Effector memory CD4-positive, alpha-beta T cell (primary cell): Measurements from ENCODE around the gene DNM1.

ENCODE experiments used
- DNase-seq, 3 donors: peaks; one replicate each; pipeline ENCODE4 v3.0.0-alpha.2; 2020
- H3K27ac ChIP-seq: 2 replicates; pipeline ENCODE4 v1.7.0; 2013; ENCODE audit warnings: mild to moderate bottlenecking, low read length, moderate library complexity; ENCODE audit not compliant: insufficient read depth, poor library complexity, severe bottlenecking
- H3K27me3 ChIP-seq: replicated peaks from 2 replicates; pipeline ENCODE4 v1.7.0; 2013; ENCODE audit warnings: mild to moderate bottlenecking, low read length; ENCODE audit not compliant: insufficient read depth, control insufficient read depth, poor library complexity, severe bottlenecking
- H3K36me3 ChIP-seq: 2 replicates; pipeline ENCODE4 v1.7.0; 2013; ENCODE audit warnings: mild to moderate bottlenecking, low read length, moderate library complexity; ENCODE audit not compliant: control insufficient read depth, insufficient read depth
- H3K4me1 ChIP-seq: 2 replicates; pipeline ENCODE4 v1.7.0; 2013; ENCODE audit warnings: low read length, mild to moderate bottlenecking; ENCODE audit not compliant: control insufficient read depth, insufficient read depth, poor library complexity, severe bottlenecking
- H3K4me3 ChIP-seq: 2 replicates; pipeline ENCODE4 v1.7.0; 2013; ENCODE audit warnings: low read length, low read depth, mild to moderate bottlenecking; ENCODE audit not compliant: insufficient read depth, poor library complexity, severe bottlenecking
- H3K9me3 ChIP-seq: 2 replicates; pipeline ENCODE4 v1.7.0; 2013; ENCODE audit warnings: mild to moderate bottlenecking, low read length, moderate library complexity; ENCODE audit not compliant: control insufficient read depth

Gene DNM1

DNA sequence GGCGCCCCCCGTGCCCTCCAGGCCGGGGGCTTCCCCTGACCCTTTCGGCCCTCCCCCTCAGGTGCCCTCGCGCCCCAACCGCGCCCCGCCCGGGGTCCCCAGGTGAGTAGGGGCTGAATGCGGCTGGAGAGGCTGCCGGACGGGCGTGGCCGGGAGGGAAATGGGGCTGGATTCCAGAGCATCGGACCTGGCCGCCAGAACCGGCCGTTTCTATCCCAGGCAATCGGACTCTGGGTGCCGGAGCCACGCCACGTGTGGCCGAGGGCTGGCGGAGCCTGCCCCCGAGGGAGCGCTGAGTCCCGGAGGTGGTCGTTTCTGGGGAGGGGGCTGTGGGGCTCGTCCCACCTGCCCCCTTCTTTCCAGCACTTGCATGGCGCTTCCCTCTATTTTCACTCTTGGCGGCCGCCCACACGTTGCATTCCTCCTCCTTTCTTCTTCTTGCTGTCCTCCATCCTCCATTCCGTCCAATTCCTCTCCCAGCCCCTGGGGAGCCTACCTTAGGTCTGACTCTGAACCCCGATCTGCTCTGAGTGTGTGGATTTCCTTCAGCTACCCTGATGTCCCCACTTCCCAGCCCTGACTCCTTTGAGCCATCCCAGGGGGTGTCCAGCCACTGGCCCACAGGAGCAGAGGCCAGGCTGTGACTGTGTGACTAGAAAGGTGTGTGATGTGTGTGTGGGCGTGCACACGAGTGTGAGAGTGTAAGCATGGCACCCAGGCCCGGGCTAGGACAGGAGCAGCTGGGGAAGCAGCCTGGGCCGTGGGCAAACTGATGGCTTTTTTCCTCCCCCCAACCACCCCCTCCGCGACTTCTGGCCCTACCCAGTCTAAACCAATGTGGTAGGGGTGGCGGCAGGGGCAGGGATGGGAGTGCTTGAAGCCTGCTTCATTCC lies 47.9 kb downstream of the DNM1 start:
- Histone ChIP-seq H3K27ac (no peak overlapping the region), H3K4me1 (peaks cover 14% of the 10 kb centered on the region), H3K4me3 (peak overlapping the region; percentile 59), H3K9me3 (no peaks in the 10 kb centered on the region), H3K27me3 (no peaks in the 10 kb centered on the region), H3K36me3 (no peaks in the 10 kb centered on the region)
- DNase-seq, result peak in 1 of 3 donors; percentile 6

DNA sequence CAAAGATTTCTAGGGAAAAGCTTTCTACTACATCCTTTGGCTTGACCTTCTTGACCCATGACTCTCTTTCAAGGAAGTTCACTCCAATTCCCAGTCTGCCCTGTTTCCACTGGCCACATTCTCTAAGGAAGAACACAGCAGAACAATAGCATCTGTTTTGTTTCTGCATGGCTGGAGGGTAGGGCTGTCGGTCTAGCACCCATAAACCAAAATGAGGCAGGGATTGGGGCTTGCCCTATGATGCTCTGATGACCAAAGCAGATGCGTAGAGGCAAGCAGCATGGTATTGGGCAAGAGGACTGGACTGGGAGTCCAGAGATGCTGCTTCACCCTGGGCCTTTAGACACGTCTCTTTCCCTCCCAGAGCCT lies 48.5 kb downstream of the DNM1 start:
- Histone ChIP-seq H3K4me3 (no peak overlapping the region), H3K4me1 (peaks cover 14% of the 10 kb centered on the region), H3K27me3 (no peaks in the 10 kb centered on the region), H3K27ac (no peak overlapping the region), H3K9me3 (no peaks in the 10 kb centered on the region), H3K36me3 (no peaks in the 10 kb centered on the region)
- DNase-seq, result no peak

DNA sequence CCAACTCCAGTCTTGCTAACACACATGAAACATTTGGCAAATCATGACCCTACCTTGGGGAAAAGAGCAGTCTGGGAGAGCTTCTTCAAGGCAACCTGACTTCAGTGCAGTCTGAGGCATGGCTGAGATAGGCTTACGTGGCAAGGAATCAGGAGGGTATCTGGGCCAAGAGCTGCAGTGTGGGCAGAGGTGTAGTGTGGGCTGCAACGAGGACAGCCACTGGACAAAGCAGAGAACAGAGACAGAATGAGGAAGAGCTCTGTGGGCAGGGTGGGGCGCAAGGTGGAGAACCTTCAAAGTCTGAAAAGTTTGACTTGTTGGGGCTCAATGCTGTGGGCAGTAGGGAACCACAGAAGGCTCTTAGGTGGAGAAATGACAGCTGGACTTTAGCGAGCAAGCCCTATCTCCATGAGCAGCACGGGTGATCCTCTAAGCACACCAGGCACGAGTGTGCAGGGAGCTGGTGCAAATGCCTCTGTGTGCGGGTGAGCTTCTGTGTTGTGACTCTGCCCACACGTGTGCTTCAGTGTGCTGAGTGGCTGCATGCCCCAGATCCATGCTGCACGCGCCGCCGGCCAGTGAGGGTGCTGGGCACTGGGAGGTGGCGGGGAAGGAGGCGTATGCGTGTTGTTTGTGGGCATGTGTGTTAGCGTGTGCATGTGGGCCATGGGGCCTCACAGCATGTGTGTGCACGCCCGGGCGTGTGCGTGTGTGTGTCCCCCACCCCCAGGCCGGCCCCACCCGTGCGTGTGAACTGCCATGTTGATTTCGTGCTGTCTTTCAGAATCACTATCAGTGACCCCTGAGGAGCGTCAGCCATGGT lies 49.3 kb downstream of the DNM1 start:
- H3K36me3 ChIP-seq, result no peaks in the 10 kb centered on the region
- no peak for DNase-seq
- no peak overlapping the region for H3K4me3 ChIP-seq
- H3K27ac ChIP-seq, result no peak overlapping the region
- peaks cover 14% of the 10 kb centered on the region for H3K4me1 ChIP-seq
- H3K9me3 ChIP-seq, result no peaks in the 10 kb centered on the region
- no peaks in the 10 kb centered on the region for H3K27me3 ChIP-seq

DNA sequence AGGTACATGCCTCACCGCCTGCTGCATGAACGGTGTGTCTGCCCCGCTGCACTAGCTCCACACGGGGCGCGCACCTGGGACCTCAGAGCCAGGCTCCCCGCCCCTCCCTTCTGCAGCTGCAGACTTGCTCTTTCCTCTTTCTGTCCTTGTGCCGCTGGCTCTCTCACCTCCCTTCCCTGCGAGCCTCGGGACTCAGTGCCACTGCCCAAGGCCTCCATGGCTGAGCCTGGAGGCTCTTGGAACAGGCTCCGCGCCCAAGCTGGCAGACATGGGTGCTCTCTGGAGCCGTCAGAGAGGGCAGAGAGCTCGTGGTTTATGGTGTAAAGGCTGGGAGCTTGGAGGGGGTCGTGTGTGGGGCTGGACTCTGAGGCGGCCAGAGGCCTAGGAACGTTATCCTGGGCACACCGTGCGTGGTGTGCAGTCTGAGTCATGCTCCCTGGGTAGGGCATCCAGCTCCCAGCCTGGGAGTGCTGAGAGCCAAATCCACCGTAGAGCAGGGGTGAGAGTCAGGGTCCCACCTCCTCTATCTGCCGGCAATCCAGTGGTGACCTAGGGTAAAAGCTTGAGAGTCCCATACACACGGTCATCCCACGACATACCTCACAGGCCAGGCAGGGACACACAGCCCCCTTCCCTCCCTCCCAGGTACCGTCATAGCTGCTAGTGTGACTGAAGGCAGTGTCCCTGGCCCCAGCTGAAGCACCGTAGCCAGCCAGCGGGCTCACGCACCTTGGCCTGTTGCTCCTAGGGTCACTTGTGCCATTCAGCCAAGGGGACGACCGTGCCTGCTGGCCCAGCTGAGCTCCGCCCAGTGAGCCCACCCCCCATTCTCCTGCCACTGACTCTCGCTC lies 50.2 kb downstream of the DNM1 start:
- no peak for DNase-seq
- H3K27ac ChIP-seq, result no peak overlapping the region
- H3K4me3 ChIP-seq, result no peak overlapping the region
- peaks cover 4% of the 10 kb centered on the region for H3K36me3 ChIP-seq
- peaks cover 14% of the 10 kb centered on the region for H3K4me1 ChIP-seq
- H3K27me3 ChIP-seq, result no peaks in the 10 kb centered on the region
- no peaks in the 10 kb centered on the region for H3K9me3 ChIP-seq

DNA sequence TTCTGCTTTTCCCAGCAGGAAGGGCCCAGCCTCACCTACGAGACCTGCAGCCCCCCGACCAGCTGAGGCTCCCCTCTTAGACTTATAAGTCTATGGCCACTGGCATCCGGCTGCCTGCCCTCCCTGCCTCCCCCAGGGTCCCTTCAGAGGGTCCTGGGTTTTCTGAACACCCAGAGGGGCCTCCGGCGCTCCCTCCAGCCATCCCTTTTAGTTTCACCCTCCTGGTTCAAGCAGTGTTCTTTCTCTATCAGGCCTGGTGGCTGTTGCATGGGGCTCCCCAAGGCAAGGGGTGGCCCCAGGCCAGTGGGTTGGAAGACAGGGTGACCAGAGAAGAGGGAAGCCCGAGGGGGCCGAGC lies 50.8 kb downstream of the DNM1 start:
- no peak overlapping the region for H3K4me3 ChIP-seq
- H3K27ac ChIP-seq, result no peak overlapping the region
- no peaks in the 10 kb centered on the region for H3K27me3 ChIP-seq
- peaks cover 10% of the 10 kb centered on the region for H3K36me3 ChIP-seq
- H3K4me1 ChIP-seq, result peaks cover 14% of the 10 kb centered on the region
- no peak for DNase-seq
- H3K9me3 ChIP-seq, result no peaks in the 10 kb centered on the region

DNA sequence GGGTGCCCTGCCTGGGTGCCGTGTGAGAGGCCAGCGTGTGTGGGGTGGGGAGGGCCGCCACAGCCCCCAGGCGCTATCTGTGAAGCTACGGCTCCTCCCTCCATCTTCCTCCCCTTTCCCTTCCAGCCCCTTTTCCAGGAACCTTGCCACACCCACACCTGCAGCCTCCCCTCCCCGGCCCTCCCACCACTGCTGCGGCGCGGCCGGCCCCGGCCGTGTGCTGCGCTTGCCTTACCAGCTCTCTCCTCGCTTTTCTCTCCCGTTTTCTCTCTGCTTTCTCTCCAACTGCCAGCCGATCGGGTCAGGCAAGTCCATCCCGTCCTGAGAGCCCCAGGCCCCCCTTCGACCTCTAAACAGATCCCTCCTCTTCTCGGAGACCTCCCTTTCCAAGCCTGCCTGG lies 51.2 kb downstream of the DNM1 start:
- H3K27ac ChIP-seq, result no peak overlapping the region

DNA sequence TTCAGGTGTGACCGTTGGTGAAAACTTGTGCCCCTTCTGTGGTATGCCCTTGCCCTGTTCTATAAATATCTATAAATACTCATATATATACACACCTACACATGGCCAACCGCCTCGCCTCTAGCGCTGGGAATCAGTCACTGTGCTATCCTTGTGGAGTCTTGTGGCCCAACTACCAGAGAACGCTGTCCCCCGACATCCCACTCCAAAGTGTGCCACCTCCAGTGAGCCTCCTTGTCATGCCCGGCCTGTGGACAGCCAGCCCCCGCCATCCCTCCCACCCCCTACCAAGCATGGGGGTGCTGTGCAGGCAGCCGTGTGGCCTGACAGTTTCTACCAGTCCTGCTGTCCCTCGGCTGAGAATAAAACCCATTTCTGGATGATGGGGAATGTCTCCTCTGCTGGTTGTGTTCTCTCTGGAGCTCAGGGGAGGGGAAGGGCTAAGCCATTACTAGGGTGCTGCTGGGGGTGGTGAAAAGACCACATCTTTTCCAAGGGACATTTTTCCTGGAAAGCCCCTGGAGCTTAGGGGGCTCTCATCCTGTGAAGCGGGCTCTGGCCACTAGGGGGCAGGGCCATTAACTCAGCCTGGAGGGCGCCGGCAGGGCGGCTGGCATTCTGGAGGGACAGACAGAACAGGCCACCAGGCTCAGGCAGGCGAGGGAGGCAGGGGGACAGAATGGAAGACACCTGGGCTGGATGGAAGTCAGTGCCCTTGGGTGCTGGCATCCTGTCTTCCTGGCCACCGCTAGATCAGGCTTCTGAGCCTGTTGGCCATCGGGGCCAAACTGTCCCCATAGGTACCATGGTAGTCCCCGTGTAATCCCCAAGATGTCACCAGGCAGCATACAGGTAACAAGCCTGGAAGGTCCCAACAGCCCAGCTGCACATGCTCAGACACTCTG lies 51.9 kb downstream of the DNM1 start:
- H3K36me3 ChIP-seq, result peaks cover 21% of the 10 kb centered on the region
- peak in 2 of 3 donors; percentile 16 to 32 for DNase-seq

More for the DNA sequence above, 51.2 kb downstream of the DNM1 start:
- no peak overlapping the region for H3K4me3 ChIP-seq
- peaks cover 14% of the 10 kb centered on the region for H3K36me3 ChIP-seq
- H3K4me1 ChIP-seq, result peaks cover 14% of the 10 kb centered on the region
- no peaks in the 10 kb centered on the region for H3K27me3 ChIP-seq
- H3K9me3 ChIP-seq, result no peaks in the 10 kb centered on the region
- DNase-seq, result no peak

DNA sequence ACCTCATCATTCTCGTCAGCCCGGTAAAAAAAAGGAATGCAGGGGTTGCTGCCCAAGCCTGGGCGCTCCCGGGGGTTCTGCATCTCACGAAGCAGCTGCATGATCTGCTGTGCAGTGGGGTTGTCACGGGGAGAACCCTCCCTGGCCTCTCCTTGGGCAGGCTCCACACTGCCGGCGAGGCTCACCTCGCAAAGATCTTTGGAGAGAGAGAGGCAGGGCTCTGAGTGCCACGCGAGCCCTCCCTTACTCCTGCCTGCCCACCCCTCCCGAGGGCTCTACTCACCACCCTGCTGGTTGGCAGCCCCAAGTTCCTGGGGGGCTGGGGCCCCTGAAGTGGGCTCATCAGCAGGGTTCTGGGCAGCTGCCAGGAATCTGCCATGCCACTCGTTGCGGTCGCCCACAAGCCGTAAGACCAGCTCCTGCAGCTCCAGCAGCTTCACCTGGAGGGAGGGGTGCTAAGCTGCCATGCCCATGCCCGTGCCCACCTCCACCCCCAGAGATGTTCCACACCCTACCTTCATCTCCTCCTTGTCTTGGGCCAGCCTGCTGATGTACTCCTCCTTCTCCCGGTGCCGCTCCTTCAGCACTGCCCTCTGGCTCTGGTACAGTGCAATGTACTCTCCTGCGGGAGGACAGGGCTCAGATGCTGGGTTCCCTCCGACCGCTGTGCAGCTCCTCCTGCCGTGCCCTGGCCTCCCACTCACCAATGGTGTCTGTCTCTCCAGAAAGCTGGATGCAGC lies 54.1 kb downstream of the DNM1 start:
- Histone ChIP-seq H3K27me3 (no peaks in the 10 kb centered on the region), H3K9me3 (no peaks in the 10 kb centered on the region), H3K4me3 (no peak overlapping the region), H3K27ac (no peak overlapping the region), H3K4me1 (no peaks in the 10 kb centered on the region), H3K36me3 (peaks cover 43% of the 10 kb centered on the region)
- DNase-seq, result no peak

More for the DNA sequence above, 51.9 kb downstream of the DNM1 start:
- no peaks in the 10 kb centered on the region for H3K9me3 ChIP-seq
- no peak overlapping the region for H3K27ac ChIP-seq
- H3K27me3 ChIP-seq, result no peaks in the 10 kb centered on the region
- H3K4me1 ChIP-seq, result peaks cover 10% of the 10 kb centered on the region
- H3K4me3 ChIP-seq, result no peak overlapping the region
